Measurements from ENCODE around the gene HYLS1.

GRCh38 chr11:125902277-125902926 is 14.9 kb downstream of the HYLS1 start:
- TF ChIP-seq POLR2A (IDR thresholded peaks at IDR 0.05) (no peak), CTCF (IDR thresholded peaks at IDR 0.05) (no peak)

Data from Peyer's patch (tissue), 4 donors.